Stimulated activated CD8-positive, alpha-beta memory T cell treated with anti-CD3 and anti-CD28 coated beads, Interleukin-12 subunit alpha, Interleukin-12 subunit beta, amount 100 ng/mL, for 1 hour (primary cell): Measurements from ENCODE around the gene MAFF.
A peak's percentile ranks its signal among the peaks of the same experiment; 100 is the strongest.
"Not testable (repeated sequence)": the region's sequence is repeated elsewhere in the genome, so short reads cannot be mapped to it uniquely, and the experiment has no call there.

Experiments
- DNase-seq: peaks from one replicate; pipeline ENCODE4 v3.0.0-alpha.2; 2020; ENCODE audit warnings: low read depth

The MAFF gene

GRCh38 chr22:38201711-38202436, at the start of gene MAFF:
TSS of gene MAFF (plus strand) at chr22:38201994. CDS start at chr22:38213854, 11,860 bp downstream.
- peak; percentile 75 for DNase-seq

GRCh38 chr22:38153821-38154562, 47.8 kb upstream of the MAFF start:
- DNase-seq = no peak

GRCh38 chr22:38154563-38154915, 47.3 kb upstream of the MAFF start:
- DNase-seq = not testable (repeated sequence)

- no peak for DNase-seq
Observed at GRCh38 chr22:38155703-38156102, 46.1 kb upstream of the MAFF start.

- DNase-seq = no peak
Observed at GRCh38 chr22:38162881-38163843, 38.6 kb upstream of the MAFF start.

GRCh38 chr22:38163844-38164550, 37.8 kb upstream of the MAFF start:
- DNase-seq = no peak

- DNase-seq = no peak
Observed at GRCh38 chr22:38164551-38164918, 37.3 kb upstream of the MAFF start.

GRCh38 chr22:38165922-38166593, 35.7 kb upstream of the MAFF start:
- DNase-seq = no peak

- no peak for DNase-seq
Observed at GRCh38 chr22:38167988-38168407, 33.8 kb upstream of the MAFF start.

- DNase-seq = no peak
Observed at GRCh38 chr22:38169116-38169515, 32.7 kb upstream of the MAFF start.

GRCh38 chr22:38170469-38170868, 31.3 kb upstream of the MAFF start:
- no peak for DNase-seq

- DNase-seq = no peak
Observed at GRCh38 chr22:38171927-38172831, 29.6 kb upstream of the MAFF start.

GRCh38 chr22:38172832-38173640, 28.8 kb upstream of the MAFF start:
- no peak for DNase-seq

- DNase-seq = no peak
Observed at GRCh38 chr22:38173641-38173906, 28.2 kb upstream of the MAFF start.

- no peak for DNase-seq
Observed at GRCh38 chr22:38174626-38175025, 27.2 kb upstream of the MAFF start.

GRCh38 chr22:38175206-38176118, 26.3 kb upstream of the MAFF start:
- no peak for DNase-seq

- DNase-seq = no peak
Observed at GRCh38 chr22:38176170-38176741, 25.5 kb upstream of the MAFF start.

- no peak for DNase-seq
Observed at GRCh38 chr22:38177044-38177443, 24.8 kb upstream of the MAFF start.
